Peyer's patch (tissue), 4 donors: ENCODE results near the gene MET.

Experiments used
- POLR2A ChIP-seq, 2 donors: fragments of 450-650 bp; IDR thresholded peaks; one replicate each; pipeline ENCODE4 v1.5.1; 2017; ENCODE audit warnings: antibody characterized with exemption in 2 of 2, mild to moderate bottlenecking in 2 of 2, moderate library complexity in 2 of 2
- TF ChIP-seq, protein P1 (sequence below), 6 experiments: fragments of 450-650 bp in 4 of 6; fragments of 200-600 bp in 2 of 6; sonication (generic) in 1 of 6; IDR thresholded peaks; one replicate each; pipeline ENCODE4 v1.5.1; 2017 to 2019; ENCODE audit warnings: antibody characterized with exemption in 6 of 6, mild to moderate bottlenecking in 3 of 6, moderate library complexity in 1 of 6

DNA sequence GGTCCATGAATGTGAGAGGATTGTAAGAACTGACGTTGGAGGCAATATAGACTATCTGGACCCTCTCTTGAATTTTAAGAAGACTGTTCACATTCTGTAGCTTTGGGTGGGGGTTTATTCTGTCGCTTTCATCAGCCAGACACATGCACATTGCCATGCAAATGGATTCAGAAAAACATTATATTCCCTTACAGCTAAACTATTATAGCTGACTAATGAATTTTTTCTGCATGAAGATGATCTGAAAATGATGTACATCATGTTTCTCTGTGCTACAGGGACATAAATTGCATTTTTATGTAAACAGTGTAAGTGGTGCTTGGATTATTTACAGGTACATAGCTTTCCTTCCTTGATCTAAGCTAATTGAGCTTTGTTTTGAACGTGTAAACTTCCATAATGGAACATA lies 1.5 kb downstream of the MET start:
- no peak for TF ChIP-seq POLR2A (IDR thresholded peaks at IDR 0.05)
- TF ChIP-seq, protein P1, sequence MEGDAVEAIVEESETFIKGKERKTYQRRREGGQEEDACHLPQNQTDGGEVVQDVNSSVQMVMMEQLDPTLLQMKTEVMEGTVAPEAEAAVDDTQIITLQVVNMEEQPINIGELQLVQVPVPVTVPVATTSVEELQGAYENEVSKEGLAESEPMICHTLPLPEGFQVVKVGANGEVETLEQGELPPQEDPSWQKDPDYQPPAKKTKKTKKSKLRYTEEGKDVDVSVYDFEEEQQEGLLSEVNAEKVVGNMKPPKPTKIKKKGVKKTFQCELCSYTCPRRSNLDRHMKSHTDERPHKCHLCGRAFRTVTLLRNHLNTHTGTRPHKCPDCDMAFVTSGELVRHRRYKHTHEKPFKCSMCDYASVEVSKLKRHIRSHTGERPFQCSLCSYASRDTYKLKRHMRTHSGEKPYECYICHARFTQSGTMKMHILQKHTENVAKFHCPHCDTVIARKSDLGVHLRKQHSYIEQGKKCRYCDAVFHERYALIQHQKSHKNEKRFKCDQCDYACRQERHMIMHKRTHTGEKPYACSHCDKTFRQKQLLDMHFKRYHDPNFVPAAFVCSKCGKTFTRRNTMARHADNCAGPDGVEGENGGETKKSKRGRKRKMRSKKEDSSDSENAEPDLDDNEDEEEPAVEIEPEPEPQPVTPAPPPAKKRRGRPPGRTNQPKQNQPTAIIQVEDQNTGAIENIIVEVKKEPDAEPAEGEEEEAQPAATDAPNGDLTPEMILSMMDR (IDR thresholded peaks at IDR 0.05): no peak
